ENCODE data around the gene NCEH1. TPM values are rescaled to one million over a fixed set of nuclear protein-coding genes. Genes with fewer than 3 reads are reported as not detected.

The NCEH1 gene
- total and polyA plus RNA-seq, 2 experiments from 2014 or later: 1.8 to 4.9 TPM

DNA sequence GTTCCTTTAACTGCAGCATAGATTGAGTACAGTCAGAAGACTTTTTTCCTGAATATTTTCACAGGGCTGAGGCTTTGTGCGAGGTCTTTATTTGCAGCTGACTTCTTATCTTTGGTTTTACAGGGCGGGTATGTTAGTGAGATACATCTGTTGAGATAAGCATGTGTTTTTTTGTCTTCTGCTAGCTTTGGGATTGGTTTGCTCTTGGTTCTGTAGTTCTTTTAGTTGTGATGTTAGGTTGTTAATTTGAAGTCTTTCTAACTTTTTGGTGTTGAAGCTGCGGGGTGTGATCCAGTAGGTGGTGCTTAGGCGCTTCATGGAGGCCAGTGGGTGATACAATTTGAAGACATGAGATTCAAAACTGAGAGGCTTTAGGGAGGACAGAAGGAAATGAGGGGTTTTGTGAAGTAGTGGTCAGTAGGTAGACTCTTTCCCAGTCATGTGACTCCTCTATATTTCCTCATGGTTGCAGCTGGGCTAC is 119.7 kb downstream of the NCEH1 start:
- Histone ChIP-seq H3K27ac (ENCODE audit: low read depth) (no peak overlapping the region), H3K36me3 (ENCODE audit: insufficient read depth) (no peaks in the 10 kb centered on the region), H3K4me2 (no peak overlapping the region), H3F3A (replicated peaks; ENCODE audit: low read depth) (no peaks in the 10 kb centered on the region), H3K79me2 (replicated peaks; ENCODE audit: insufficient read depth) (no peaks in the 10 kb centered on the region), H3K9me2 (ENCODE audit: insufficient read depth) (no peaks in the 10 kb centered on the region), H4K20me1 (replicated peaks; ENCODE audit: insufficient read depth) (no peaks in the 10 kb centered on the region), H3K4me3 (no peak overlapping the region), H2AFZ (no peak overlapping the region), H3K4me1 (ENCODE audit: insufficient read depth) (no peaks in the 10 kb centered on the region), H3K27me3 (ENCODE audit: insufficient read depth) (no peaks in the 10 kb centered on the region)
- no peak for ATAC-seq
- TF ChIP-seq, protein P1, sequence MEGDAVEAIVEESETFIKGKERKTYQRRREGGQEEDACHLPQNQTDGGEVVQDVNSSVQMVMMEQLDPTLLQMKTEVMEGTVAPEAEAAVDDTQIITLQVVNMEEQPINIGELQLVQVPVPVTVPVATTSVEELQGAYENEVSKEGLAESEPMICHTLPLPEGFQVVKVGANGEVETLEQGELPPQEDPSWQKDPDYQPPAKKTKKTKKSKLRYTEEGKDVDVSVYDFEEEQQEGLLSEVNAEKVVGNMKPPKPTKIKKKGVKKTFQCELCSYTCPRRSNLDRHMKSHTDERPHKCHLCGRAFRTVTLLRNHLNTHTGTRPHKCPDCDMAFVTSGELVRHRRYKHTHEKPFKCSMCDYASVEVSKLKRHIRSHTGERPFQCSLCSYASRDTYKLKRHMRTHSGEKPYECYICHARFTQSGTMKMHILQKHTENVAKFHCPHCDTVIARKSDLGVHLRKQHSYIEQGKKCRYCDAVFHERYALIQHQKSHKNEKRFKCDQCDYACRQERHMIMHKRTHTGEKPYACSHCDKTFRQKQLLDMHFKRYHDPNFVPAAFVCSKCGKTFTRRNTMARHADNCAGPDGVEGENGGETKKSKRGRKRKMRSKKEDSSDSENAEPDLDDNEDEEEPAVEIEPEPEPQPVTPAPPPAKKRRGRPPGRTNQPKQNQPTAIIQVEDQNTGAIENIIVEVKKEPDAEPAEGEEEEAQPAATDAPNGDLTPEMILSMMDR (conservative IDR thresholded peaks at IDR 0.05; ENCODE audit: low read depth in 2 of 2): 0 out of 4 replicates have a peak, but pooled peaks of 1 of the 2 experiments have one; percentile 9
- no peak for TF ChIP-seq EZH2 (IDR thresholded peaks at IDR 0.05; ENCODE audit: low read depth, unreplicated experiment)
- H3K4me3 Mint-ChIP-seq: no peak overlapping the region
- H3K27ac Mint-ChIP-seq: no peak overlapping the region
- H3K36me3 Mint-ChIP-seq (ENCODE audit: low read depth): no peaks in the 10 kb centered on the region
- H3K27me3 Mint-ChIP-seq (ENCODE audit: insufficient read depth, low read depth, poor library complexity): no peaks in the 10 kb centered on the region
- DNase-seq (ENCODE audit: low spot score): no peak
- H3K9me3 Mint-ChIP-seq: no peaks in the 10 kb centered on the region; the same call in 2 of the 3 replicates
- H3K4me1 Mint-ChIP-seq: no peaks in the 10 kb centered on the region; the same call in 2 of the 3 replicates

DNA sequence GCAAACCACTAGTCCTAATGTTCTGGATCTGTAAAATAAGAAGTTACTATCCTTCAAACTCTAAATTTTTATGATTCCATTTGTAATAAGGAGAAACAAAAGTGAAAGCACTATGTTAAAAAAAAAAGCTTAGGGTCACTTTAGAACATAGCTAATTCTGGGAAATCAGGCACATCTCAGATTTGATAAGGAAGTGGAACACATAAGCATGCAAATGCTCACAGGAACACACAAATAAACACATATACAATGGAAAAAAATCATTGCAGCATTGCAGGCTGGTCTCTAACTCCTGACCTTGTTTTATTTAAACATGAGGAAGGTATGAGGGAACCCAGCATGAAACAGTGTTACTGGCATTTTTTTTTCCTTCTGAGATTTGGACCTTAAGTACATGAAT is 124.4 kb downstream of the NCEH1 start:
- no peaks in the 10 kb centered on the region for H3K4me1 Mint-ChIP-seq
- Histone ChIP-seq H3K4me1 (ENCODE audit: insufficient read depth) (no peaks in the 10 kb centered on the region), H3K9me2 (ENCODE audit: insufficient read depth) (no peaks in the 10 kb centered on the region), H3K36me3 (ENCODE audit: insufficient read depth) (no peaks in the 10 kb centered on the region), H3F3A (replicated peaks; ENCODE audit: low read depth) (no peaks in the 10 kb centered on the region), H4K20me1 (replicated peaks; ENCODE audit: insufficient read depth) (no peaks in the 10 kb centered on the region), H3K27me3 (ENCODE audit: insufficient read depth) (no peaks in the 10 kb centered on the region), H3K4me3 (no peak overlapping the region), H3K27ac (ENCODE audit: low read depth) (no peak overlapping the region), H3K79me2 (replicated peaks; ENCODE audit: insufficient read depth) (no peaks in the 10 kb centered on the region), H2AFZ (no peak overlapping the region), H3K4me2 (no peak overlapping the region)
- no peaks in the 10 kb centered on the region for H3K27me3 Mint-ChIP-seq (ENCODE audit: insufficient read depth, low read depth, poor library complexity)
- no peaks in the 10 kb centered on the region for H3K9me3 Mint-ChIP-seq
- no peak overlapping the region for H3K4me3 Mint-ChIP-seq
- DNase-seq (ENCODE audit: low spot score) (no peak), ATAC-seq (no peak)
- H3K27ac Mint-ChIP-seq: no peak overlapping the region
- no peaks in the 10 kb centered on the region for H3K36me3 Mint-ChIP-seq (ENCODE audit: low read depth)
- TF ChIP-seq, protein P2, sequence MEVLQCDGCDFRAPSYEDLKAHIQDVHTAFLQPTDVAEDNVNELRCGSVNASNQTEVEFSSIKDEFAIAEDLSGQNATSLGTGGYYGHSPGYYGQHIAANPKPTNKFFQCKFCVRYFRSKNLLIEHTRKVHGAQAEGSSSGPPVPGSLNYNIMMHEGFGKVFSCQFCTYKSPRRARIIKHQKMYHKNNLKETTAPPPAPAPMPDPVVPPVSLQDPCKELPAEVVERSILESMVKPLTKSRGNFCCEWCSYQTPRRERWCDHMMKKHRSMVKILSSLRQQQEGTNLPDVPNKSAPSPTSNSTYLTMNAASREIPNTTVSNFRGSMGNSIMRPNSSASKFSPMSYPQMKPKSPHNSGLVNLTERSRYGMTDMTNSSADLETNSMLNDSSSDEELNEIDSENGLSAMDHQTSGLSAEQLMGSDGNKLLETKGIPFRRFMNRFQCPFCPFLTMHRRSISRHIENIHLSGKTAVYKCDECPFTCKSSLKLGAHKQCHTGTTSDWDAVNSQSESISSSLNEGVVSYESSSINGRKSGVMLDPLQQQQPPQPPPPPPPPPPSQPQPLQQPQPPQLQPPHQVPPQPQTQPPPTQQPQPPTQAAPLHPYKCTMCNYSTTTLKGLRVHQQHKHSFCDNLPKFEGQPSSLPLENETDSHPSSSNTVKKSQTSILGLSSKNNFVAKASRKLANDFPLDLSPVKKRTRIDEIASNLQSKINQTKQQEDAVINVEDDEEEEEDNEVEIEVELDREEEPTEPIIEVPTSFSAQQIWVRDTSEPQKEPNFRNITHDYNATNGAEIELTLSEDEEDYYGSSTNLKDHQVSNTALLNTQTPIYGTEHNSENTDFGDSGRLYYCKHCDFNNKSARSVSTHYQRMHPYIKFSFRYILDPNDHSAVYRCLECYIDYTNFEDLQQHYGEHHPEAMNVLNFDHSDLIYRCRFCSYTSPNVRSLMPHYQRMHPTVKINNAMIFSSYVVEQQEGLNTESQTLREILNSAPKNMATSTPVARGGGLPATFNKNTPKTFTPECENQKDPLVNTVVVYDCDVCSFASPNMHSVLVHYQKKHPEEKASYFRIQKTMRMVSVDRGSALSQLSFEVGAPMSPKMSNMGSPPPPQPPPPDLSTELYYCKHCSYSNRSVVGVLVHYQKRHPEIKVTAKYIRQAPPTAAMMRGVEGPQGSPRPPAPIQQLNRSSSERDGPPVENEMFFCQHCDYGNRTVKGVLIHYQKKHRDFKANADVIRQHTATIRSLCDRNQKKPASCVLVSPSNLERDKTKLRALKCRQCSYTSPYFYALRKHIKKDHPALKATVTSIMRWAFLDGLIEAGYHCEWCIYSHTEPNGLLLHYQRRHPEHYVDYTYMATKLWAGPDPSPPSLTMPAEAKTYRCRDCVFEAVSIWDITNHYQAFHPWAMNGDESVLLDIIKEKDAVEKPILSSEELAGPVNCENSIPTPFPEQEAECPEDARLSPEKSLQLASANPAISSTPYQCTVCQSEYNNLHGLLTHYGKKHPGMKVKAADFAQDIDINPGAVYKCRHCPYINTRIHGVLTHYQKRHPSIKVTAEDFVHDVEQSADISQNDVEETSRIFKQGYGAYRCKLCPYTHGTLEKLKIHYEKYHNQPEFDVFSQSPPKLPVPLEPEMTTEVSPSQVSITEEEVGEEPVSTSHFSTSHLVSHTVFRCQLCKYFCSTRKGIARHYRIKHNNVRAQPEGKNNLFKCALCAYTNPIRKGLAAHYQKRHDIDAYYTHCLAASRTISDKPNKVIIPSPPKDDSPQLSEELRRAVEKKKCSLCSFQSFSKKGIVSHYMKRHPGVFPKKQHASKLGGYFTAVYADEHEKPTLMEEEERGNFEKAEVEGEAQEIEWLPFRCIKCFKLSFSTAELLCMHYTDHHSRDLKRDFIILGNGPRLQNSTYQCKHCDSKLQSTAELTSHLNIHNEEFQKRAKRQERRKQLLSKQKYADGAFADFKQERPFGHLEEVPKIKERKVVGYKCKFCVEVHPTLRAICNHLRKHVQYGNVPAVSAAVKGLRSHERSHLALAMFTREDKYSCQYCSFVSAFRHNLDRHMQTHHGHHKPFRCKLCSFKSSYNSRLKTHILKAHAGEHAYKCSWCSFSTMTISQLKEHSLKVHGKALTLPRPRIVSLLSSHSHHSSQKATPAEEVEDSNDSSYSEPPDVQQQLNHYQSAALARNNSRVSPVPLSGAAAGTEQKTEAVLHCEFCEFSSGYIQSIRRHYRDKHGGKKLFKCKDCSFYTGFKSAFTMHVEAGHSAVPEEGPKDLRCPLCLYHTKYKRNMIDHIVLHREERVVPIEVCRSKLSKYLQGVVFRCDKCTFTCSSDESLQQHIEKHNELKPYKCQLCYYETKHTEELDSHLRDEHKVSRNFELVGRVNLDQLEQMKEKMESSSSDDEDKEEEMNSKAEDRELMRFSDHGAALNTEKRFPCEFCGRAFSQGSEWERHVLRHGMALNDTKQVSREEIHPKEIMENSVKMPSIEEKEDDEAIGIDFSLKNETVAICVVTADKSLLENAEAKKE (CRISPR knock-in tag; IDR thresholded peaks at IDR 0.05): no peak
- no peak for TF ChIP-seq CREB1 (CRISPR knock-in tag; IDR thresholded peaks at IDR 0.05; ENCODE audit: low read depth)
- no peak for TF ChIP-seq EZH2 (IDR thresholded peaks at IDR 0.05; ENCODE audit: low read depth, unreplicated experiment)
- TF ChIP-seq ZNF331 (CRISPR knock-in tag; IDR thresholded peaks at IDR 0.05; ENCODE audit: low read depth): no peak
- TF ChIP-seq, protein P3, sequence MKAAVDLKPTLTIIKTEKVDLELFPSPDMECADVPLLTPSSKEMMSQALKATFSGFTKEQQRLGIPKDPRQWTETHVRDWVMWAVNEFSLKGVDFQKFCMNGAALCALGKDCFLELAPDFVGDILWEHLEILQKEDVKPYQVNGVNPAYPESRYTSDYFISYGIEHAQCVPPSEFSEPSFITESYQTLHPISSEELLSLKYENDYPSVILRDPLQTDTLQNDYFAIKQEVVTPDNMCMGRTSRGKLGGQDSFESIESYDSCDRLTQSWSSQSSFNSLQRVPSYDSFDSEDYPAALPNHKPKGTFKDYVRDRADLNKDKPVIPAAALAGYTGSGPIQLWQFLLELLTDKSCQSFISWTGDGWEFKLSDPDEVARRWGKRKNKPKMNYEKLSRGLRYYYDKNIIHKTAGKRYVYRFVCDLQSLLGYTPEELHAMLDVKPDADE (IDR thresholded peaks at IDR 0.05): no peak
- no peak for TF ChIP-seq JUNB (IDR thresholded peaks at IDR 0.05; ENCODE audit: unreplicated experiment)
- TF ChIP-seq STAT1 (IDR thresholded peaks at IDR 0.05; ENCODE audit: unreplicated experiment): no peak
- TF ChIP-seq, protein P1 (conservative IDR thresholded peaks at IDR 0.05; ENCODE audit: low read depth in 2 of 2): no peak
